ES-I3 (cell line): ENCODE data around the gene NOS3.
A peak's percentile ranks its signal among the peaks of the same experiment; 100 is the strongest.

Experiments
- H3K36me3 ChIP-seq: 2 replicates; pipeline ENCODE4 v1.6.1; 2013; ENCODE audit warnings: mild to moderate bottlenecking, low read length, control low read depth, moderate library complexity; ENCODE audit not compliant: insufficient read depth
- H3K4me1 ChIP-seq: 2 replicates; pipeline ENCODE4 v1.6.1; 2013; ENCODE audit warnings: mild to moderate bottlenecking, control low read depth, low read length; ENCODE audit not compliant: insufficient read depth
- H3K9ac ChIP-seq: 2 replicates; pipeline ENCODE4 v1.6.1; 2013; ENCODE audit warnings: low read depth, mild to moderate bottlenecking, low read length, moderate library complexity
- H3K9me3 ChIP-seq: 2 replicates; pipeline ENCODE4 v1.6.1; 2013; ENCODE audit warnings: mild to moderate bottlenecking, low read length, moderate library complexity; ENCODE audit not compliant: control insufficient read depth, insufficient read depth

The NOS3 gene

GRCh38 chr7:150990416-150991186, at the start of gene NOS3:
Gene NOS3, plus strand, starts transcription at chr7:150991017. Its CDS starts 2,787 bp downstream, at chr7:150993804.
- 0 out of 2 replicates have a peak, but pooled peaks cover 4% of the 10 kb centered on the region for H3K9me3 ChIP-seq
- H3K9ac ChIP-seq, result no peak within 1 kb of the TSS
- no peaks in the 10 kb centered on the region for H3K36me3 ChIP-seq
- H3K4me1 ChIP-seq, result peaks cover 9% of the 10 kb centered on the region; the same call in 1 of the 2 replicates

DNA sequence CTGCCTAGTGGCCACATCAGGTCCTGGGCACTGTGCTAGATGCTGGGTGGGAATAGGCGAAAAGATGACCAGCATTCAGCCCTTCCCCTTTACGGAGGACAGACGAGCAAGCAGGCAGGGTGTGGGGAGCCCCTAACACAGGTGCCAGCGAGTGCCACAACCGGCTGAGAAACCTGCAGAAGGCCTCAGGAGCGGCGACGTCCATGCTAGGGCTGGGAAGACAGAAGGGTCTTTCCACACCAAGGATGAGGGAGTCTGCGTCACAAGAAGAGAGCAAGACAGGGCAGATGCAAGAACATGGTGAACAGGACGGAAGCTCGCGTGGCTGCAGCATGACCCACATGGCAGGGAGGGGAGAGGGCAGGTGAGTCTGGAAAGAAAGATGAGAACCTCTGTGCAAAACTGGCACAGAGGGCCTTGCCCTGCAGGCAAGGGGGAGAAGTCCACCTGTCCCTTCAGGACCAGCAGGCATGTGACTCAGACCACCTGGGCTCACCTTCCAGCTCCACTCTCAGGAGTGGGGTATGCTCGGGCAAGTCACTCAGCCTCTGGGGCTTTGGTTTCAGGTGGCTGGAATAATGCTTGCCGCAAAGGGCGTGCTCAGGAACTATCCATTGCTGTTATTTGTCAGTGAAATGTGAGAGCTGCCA, 49.3 kb upstream of the NOS3 start:
- H3K4me1 ChIP-seq, result peaks cover 5% of the 10 kb centered on the region; the same call in 1 of the 2 replicates
- H3K36me3 ChIP-seq, result no peaks in the 10 kb centered on the region
- H3K9me3 ChIP-seq, result no peaks in the 10 kb centered on the region
- no peak overlapping the region for H3K9ac ChIP-seq

DNA sequence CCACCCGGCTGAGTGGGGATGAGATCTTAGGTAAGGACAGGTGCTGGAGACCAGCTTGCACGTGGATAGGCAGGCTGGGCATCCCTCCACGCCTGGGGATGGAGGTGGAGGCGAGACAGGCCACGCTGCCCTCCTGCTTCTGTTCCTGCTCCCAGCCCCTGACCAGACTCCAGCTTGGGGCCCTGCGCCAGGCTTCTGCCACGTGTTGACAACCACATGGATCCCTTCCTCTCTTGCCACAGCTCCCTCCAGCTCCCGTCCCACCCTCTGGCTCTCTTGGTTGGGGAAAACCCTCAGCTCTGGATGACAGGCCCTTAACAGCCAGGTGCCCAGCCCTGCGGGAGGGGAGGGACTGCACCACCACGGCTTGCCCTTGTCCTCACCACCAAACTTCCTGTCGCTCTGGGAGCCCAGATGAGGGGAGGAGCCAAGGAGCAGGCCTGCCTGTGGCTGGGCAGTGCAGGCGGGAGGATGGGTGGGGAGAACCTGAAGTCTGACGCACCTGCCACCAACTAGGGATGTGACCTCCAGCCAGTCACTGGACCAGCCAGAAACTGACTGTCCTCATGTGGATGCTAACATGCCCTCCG, 48.7 kb upstream of the NOS3 start:
- Histone ChIP-seq H3K9ac (no peak overlapping the region), H3K36me3 (no peaks in the 10 kb centered on the region), H3K4me1 (peaks cover 5% of the 10 kb centered on the region; the same call in 1 of the 2 replicates), H3K9me3 (no peaks in the 10 kb centered on the region)

GRCh38 chr7:150942591-150943452, 48.0 kb upstream of the NOS3 start:
- Histone ChIP-seq H3K4me1 (peaks cover 5% of the 10 kb centered on the region; the same call in 1 of the 2 replicates), H3K36me3 (no peaks in the 10 kb centered on the region), H3K9ac (no peak overlapping the region), H3K9me3 (no peaks in the 10 kb centered on the region)

DNA sequence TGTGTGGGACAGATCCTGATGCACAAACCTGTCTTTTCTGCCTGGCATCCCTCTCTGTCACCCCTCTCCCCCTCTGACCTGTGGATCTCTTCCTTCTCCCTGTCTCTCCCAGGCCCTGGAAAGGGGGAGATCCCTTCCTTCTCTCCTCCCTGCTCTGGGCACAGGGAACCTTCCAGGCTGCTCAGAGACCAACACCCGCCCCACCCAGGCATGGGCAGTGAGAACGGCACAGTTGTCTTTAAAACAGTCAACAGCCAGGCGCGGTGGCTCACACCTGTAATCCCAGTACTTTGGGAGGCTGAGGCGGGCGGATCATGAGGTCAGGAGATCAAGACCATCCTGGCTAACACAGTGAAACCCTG, 47.4 kb upstream of the NOS3 start:
- no peaks in the 10 kb centered on the region for H3K36me3 ChIP-seq
- H3K9me3 ChIP-seq, result no peaks in the 10 kb centered on the region
- H3K9ac ChIP-seq, result no peak overlapping the region
- H3K4me1 ChIP-seq, result peaks cover under 1% of the 10 kb centered on the region; the same call in 1 of the 2 replicates

DNA sequence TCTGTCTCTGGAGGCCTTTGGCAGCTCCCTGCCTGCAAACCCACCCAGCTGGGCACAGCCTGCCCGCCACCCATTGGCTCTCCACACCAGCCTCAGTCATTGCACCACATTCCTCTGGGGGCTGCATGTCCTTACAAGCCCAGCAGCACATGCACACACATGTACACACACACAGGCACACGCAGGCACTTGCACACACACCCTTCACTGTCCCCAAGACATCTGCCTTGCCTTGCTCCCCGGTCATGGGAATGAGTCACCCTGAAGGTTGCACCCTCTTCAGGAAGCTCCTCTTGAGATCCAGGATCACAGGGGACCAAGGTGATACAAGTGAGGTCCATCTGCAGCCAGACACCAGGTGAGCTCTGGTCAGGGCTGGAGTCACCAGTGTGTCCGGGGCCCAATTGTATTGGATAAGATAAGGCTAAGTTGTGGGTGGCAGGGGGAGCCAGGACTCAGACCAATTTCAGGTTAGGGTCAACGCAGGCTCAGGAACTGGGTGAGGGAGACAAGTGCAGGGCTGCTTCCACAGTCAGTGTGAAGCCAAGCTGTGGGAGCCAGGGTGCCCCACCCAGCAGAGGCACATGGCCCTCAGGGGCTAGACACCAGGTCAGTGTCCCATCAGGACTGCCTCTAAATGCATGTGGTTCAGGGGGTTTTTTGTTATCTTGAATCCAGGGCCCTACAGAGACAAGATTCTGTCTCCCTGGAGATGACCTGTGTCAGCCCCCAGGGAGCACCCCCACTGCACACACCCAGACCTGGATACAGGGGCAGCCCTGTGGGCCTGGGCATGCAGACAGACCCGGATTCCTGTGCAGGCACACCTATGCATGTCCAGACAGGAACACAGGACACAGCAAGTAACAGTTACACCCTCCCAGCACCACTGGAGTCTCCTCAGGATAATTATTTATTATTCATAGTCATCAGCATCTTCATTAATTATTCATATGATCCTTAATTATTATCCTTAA, 46.5 kb upstream of the NOS3 start:
- no peaks in the 10 kb centered on the region for H3K9me3 ChIP-seq
- H3K36me3 ChIP-seq, result no peaks in the 10 kb centered on the region
- H3K4me1 ChIP-seq, result peaks cover 10% of the 10 kb centered on the region
- no peak overlapping the region for H3K9ac ChIP-seq

DNA sequence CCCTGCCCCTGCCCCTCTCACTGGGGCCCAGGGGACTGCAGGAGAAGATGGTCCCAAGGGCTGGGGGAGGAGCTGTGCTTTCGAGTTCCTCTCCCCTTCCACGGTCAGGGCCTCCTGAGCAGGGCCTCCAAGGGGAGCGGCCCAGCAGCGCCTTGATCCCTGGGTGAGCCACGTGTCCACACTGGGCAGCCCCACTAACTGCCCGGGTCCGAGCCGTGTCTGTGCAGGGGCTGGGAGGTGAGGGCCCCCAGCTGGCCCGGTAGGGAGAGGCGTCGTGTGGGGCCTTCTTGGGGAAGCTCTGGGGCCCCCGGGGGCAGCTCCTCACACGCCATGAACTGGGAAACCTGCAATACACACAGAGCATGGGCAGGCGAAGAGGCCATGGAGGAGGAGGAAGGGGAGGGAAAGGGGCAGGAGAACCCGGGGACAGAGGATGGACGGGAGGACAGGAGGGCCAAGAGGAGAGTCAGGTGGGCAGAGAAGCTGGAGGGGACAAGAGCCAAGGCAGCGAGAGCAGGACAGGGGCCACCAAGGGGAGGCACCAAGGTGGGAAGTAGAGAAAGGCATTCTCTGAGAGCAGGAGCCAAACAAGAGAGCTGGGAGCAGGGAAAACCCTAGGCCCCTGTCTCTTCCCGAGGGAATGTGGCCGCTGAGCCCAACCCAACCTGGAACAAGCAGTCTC, 45.5 kb upstream of the NOS3 start:
- peaks cover 17% of the 10 kb centered on the region for H3K4me1 ChIP-seq
- H3K9me3 ChIP-seq, result no peaks in the 10 kb centered on the region
- H3K9ac ChIP-seq, result no peak overlapping the region
- no peaks in the 10 kb centered on the region for H3K36me3 ChIP-seq

GRCh38 chr7:150945853-150946420, 44.9 kb upstream of the NOS3 start:
- H3K4me1 ChIP-seq, result peaks cover 17% of the 10 kb centered on the region
- H3K9ac ChIP-seq, result no peak overlapping the region
- no peaks in the 10 kb centered on the region for H3K9me3 ChIP-seq
- H3K36me3 ChIP-seq, result no peaks in the 10 kb centered on the region

GRCh38 chr7:150946421-150947240, 44.2 kb upstream of the NOS3 start:
- Histone ChIP-seq H3K9ac (peak overlapping the region; percentile 26; the same call in 1 of the 2 replicates), H3K9me3 (no peaks in the 10 kb centered on the region), H3K4me1 (peaks cover 17% of the 10 kb centered on the region), H3K36me3 (no peaks in the 10 kb centered on the region)

- peaks cover 17% of the 10 kb centered on the region for H3K4me1 ChIP-seq
- H3K9ac ChIP-seq, result peak overlapping the region; percentile 26; the same call in 1 of the 2 replicates
- no peaks in the 10 kb centered on the region for H3K9me3 ChIP-seq
- no peaks in the 10 kb centered on the region for H3K36me3 ChIP-seq
Observed at GRCh38 chr7:150947241-150947745, 43.5 kb upstream of the NOS3 start.

- no peaks in the 10 kb centered on the region for H3K36me3 ChIP-seq
- no peaks in the 10 kb centered on the region for H3K9me3 ChIP-seq
- peak overlapping the region; percentile 26; the same call in 1 of the 2 replicates for H3K9ac ChIP-seq
- H3K4me1 ChIP-seq, result peaks cover 17% of the 10 kb centered on the region
Observed at GRCh38 chr7:150947761-150948651, 42.8 kb upstream of the NOS3 start.
